PC-3 (cell line): ENCODE data around the gene CXCR6.

Source experiments
- CTCF ChIP-seq: fragments of 300-600 bp; sonication (generic); conservative IDR thresholded peaks from 2 replicates; pipeline ENCODE4 v1.5.1; 2017; ENCODE audit warnings: antibody characterized with exemption, low read depth, mild to moderate bottlenecking, low read length
- EZH2 ChIP-seq: fragments of 300-600 bp; sonication (generic); IDR thresholded peaks from one replicate; pipeline ENCODE4 v1.6.1; 2017; ENCODE audit warnings: antibody characterized with exemption, mild to moderate bottlenecking, low read length; ENCODE audit not compliant: unreplicated experiment
- EZH2phosphoT487 ChIP-seq: fragments of 300-600 bp; sonication (generic); IDR thresholded peaks from 2 replicates; pipeline ENCODE4 v1.6.1; 2018; ENCODE audit warnings: mild to moderate bottlenecking, antibody characterized with exemption, low read length, borderline replicate concordance

DNA sequence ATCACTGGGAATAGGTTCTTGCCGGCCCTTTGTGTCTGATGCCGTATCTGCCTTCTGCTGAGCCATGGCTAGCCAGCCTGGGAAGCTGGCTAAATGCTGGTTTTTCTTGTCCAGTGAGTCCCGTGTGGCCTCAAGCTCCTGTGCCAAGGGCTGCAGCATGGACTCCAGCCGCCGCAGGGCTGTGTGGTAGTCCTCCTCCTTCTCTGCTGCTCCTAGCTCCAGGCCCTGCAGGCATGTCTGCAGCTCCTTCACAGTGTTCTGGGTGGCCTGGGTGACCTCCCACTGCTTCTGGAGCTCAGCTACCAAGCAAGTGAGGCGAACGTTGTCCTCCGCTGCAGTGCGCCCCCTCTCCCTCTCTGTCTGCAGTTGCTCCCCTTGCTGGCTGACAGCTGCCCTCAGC lies 24.9 kb downstream of the CXCR6 start:
- TF ChIP-seq CTCF (no peak), EZH2 (no peak), EZH2phosphoT487 (no peak)
